Right lobe of liver (tissue), 4 donors: ENCODE data around the gene ZNF655.
"Not testable (repeated sequence)": the region's sequence is repeated elsewhere in the genome, so short reads cannot be mapped to it uniquely, and the experiment has no call there.

Source experiments
- CTCF ChIP-seq, 4 donors: fragments of 200-600 bp in 3 of 4; fragments of 450-650 bp in 1 of 4; IDR thresholded peaks; one replicate each; pipeline versions ENCODE4 v1.5.1 to v1.8.0; 2016 to 2022; ENCODE audit warnings: antibody characterized with exemption in 4 of 4, mild to moderate bottlenecking in 2 of 4
- POLR2A ChIP-seq: fragments of 450-650 bp; IDR thresholded peaks from one replicate; pipeline ENCODE4 v1.6.1; 2017; ENCODE audit warnings: antibody characterized with exemption, mild to moderate bottlenecking
- donor health status: DM: no; HTN: no; CAD: no.
- donor health status: DM: no; HTN: no; CAD: no.
- donor health status: DM: no; HTN: yes; CAD: no.

GRCh38 chr7:99580778-99581332 is 22.4 kb downstream of the ZNF655 start:
- not testable (repeated sequence) for TF ChIP-seq CTCF (IDR thresholded peaks at IDR 0.05); POLR2A
